ENCODE results near the gene CORIN. TPM values are rescaled to one million over a fixed set of nuclear protein-coding genes. Genes with fewer than 3 reads are reported as not detected.

Gene CORIN
- total RNA-seq, 1 experiment from 2014 or later = 3.5 TPM

DNA sequence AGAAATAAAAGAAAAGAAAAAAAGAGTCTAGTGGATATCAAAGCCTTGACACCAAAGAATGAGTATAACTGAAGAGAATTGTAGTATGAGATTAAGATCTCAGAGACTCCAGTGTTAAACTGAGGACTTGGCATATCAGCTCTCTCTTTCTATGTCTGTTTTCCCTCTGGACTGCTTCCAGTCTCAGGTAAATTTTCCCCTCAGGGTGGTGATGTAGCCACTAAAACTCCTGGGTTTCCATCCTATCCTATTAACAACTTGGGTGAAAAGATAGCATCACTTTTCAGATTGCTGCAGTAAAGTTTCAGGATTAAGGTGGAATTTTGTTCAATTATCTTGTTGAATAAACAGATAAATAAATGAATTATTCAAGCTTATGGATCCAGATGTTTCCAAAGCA lies 267.1 kb downstream of the CORIN start:
- Histone ChIP-seq H3K79me2 (ENCODE audit: insufficient read depth, low read length) (no peaks in the 10 kb centered on the region), H3K27me3 (ENCODE audit: insufficient read depth, low read length) (no peaks in the 10 kb centered on the region), H3K27ac (ENCODE audit: low read depth, low read length) (no peak overlapping the region), H3K4me2 (ENCODE audit: low read length) (no peak overlapping the region), H3K4me3 (replicated peaks in 1 of 2; ENCODE audit: low read depth in 1 of 2, low read length in 2 of 2) (no peak overlapping the region), H2AFZ (ENCODE audit: low read depth, low read length, poor library complexity, severe bottlenecking) (no peak overlapping the region), H3K36me3 (ENCODE audit: control insufficient read depth in 1 of 2, insufficient read depth in 2 of 2, low read length in 2 of 2) (no peaks in the 10 kb centered on the region), H3K9me3 (ENCODE audit: control insufficient read depth in 1 of 2, insufficient read depth in 1 of 2, low read depth in 1 of 2, low read length in 2 of 2) (no peaks in the 10 kb centered on the region), H3K9ac (ENCODE audit: low read length) (no peak overlapping the region), H3K4me1 (ENCODE audit: control insufficient read depth in 1 of 2, insufficient read depth in 2 of 2, low read length in 2 of 2) (peaks cover 3% of the 10 kb centered on the region in 2 experiments), H3K9me2 (ENCODE audit: insufficient read depth) (no peaks in the 10 kb centered on the region), H4K20me1 (ENCODE audit: insufficient read depth) (no peaks in the 10 kb centered on the region)
- no peak for ATAC-seq
- CTCF ChIA-PET = no interaction called here
- no peak for TF ChIP-seq ZNF274 (IDR thresholded peaks at IDR 0.05; ENCODE audit: low read depth, low read length)
- TF ChIP-seq MAX (IDR thresholded peaks at IDR 0.05) = no peak
- TF ChIP-seq SRF (IDR thresholded peaks at IDR 0.05; ENCODE audit: low read depth) = no peak
- TF ChIP-seq CEBPB (IDR thresholded peaks at IDR 0.05; ENCODE audit: low read depth) = no peak
- TF ChIP-seq, protein P1, sequence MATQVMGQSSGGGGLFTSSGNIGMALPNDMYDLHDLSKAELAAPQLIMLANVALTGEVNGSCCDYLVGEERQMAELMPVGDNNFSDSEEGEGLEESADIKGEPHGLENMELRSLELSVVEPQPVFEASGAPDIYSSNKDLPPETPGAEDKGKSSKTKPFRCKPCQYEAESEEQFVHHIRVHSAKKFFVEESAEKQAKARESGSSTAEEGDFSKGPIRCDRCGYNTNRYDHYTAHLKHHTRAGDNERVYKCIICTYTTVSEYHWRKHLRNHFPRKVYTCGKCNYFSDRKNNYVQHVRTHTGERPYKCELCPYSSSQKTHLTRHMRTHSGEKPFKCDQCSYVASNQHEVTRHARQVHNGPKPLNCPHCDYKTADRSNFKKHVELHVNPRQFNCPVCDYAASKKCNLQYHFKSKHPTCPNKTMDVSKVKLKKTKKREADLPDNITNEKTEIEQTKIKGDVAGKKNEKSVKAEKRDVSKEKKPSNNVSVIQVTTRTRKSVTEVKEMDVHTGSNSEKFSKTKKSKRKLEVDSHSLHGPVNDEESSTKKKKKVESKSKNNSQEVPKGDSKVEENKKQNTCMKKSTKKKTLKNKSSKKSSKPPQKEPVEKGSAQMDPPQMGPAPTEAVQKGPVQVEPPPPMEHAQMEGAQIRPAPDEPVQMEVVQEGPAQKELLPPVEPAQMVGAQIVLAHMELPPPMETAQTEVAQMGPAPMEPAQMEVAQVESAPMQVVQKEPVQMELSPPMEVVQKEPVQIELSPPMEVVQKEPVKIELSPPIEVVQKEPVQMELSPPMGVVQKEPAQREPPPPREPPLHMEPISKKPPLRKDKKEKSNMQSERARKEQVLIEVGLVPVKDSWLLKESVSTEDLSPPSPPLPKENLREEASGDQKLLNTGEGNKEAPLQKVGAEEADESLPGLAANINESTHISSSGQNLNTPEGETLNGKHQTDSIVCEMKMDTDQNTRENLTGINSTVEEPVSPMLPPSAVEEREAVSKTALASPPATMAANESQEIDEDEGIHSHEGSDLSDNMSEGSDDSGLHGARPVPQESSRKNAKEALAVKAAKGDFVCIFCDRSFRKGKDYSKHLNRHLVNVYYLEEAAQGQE (IDR thresholded peaks at IDR 0.05; ENCODE audit: low read depth) = no peak
- no peak for TF ChIP-seq FOSL1 (IDR thresholded peaks at IDR 0.05; ENCODE audit: low read depth)
- no peak for TF ChIP-seq ELF1 (IDR thresholded peaks at IDR 0.05; ENCODE audit: borderline replicate concordance, low read depth)
- no peak for TF ChIP-seq SP1 (IDR thresholded peaks at IDR 0.05; ENCODE audit: low read depth)
- no peak for TF ChIP-seq YY1 (IDR thresholded peaks at IDR 0.05; ENCODE audit: extremely low read depth, insufficient replicate concordance, low read depth, low read length)
- TF ChIP-seq SIN3A (IDR thresholded peaks at IDR 0.05; ENCODE audit: low read depth) = no peak
- TF ChIP-seq RAD21 (IDR thresholded peaks at IDR 0.05; ENCODE audit: low read depth) = no peak
- no peak for TF ChIP-seq CBX3 (IDR thresholded peaks at IDR 0.05; ENCODE audit: low read depth)
- TF ChIP-seq ZFX (IDR thresholded peaks at IDR 0.05) = no peak
- no peak for TF ChIP-seq POLR2A (IDR thresholded peaks at IDR 0.05; ENCODE audit: borderline replicate concordance, extremely low read depth, insufficient read depth, insufficient read length)
- no peak for TF ChIP-seq EZH2 (IDR thresholded peaks at IDR 0.05)
- RAD21 ChIA-PET (ENCODE audit: low non-redundant PET in 1 of 2, low total read pairs in 2 of 2, uncharacterized antibody in 2 of 2, unreplicated experiment in 2 of 2) = no interaction called here
- POLR2A ChIA-PET = no interaction called here
- no peak for DNase-seq (ENCODE audit: low read depth, low spot score)
- intact Hi-C loops (cut with micrococcal nuclease) = no loop called here
- no TSS peak for BruUV-seq (replicated peaks)

Measured in HCT116 (cell line).